Prostate gland (tissue), 2 donors: ENCODE results near the gene BDH1. TPM values are rescaled to one million over a fixed set of nuclear protein-coding genes. Genes with fewer than 3 reads are reported as not detected.
A peak's percentile ranks its signal among the peaks of the same experiment; 100 is the strongest.
"Not testable (repeated sequence)": the region's sequence is repeated elsewhere in the genome, so short reads cannot be mapped to it uniquely, and the experiment has no call there.

ENCODE experiments used
- DNase-seq: peaks from one replicate; pipeline ENCODE4 v3.0.0-alpha.2; 2019; ENCODE audit warnings: low spot score
- H3K27ac ChIP-seq, 2 donors: fragments of 200-600 bp; sonication (generic); 2 replicates each; pipeline ENCODE4 v1.5.1; 2017 to 2019
- H3K27me3 ChIP-seq: fragments of 200-600 bp; sonication (generic); replicated peaks from 2 replicates; pipeline ENCODE4 v1.5.1; 2019; ENCODE audit not compliant: insufficient read depth
- H3K36me3 ChIP-seq, 2 donors: fragments of 200-600 bp; sonication (generic); 1 replicate in 1 of 2; 2 replicates in 1 of 2; pipeline versions ENCODE4 v1.5.1 to v1.8.1; 2017 to 2019
- H3K4me1 ChIP-seq: fragments of 200-600 bp; sonication (generic); replicated peaks from 2 replicates; pipeline ENCODE4 v1.5.1; 2019
- H3K4me3 ChIP-seq, 2 donors: fragments of 200-600 bp; sonication (generic); 2 replicates each; pipeline ENCODE4 v1.5.1; 2017 to 2019
- H3K9me3 ChIP-seq: fragments of 200-600 bp; sonication (generic); 2 replicates; pipeline ENCODE4 v1.5.1; 2017
- POLR2A ChIP-seq: fragments of 450-650 bp; IDR thresholded peaks from one replicate; pipeline ENCODE4 v1.6.1; 2016; ENCODE audit warnings: antibody characterized with exemption, mild to moderate bottlenecking
- POLR2AphosphoS5 ChIP-seq: sonication (generic); formaldehyde crosslinking; IDR thresholded peaks from one replicate; pipeline ENCODE4 v1.6.1; 2017; ENCODE audit warnings: antibody characterized with exemption
- WGBS: methylation state at CpG from one replicate; pipeline ENCODE4 v1.1.5; 2018; 5-methylcytosine and 5-hydroxymethylcytosine counted together
- intact Hi-C: fragments of 100-400 bp; cut with DNase I; formaldehyde crosslinking; loops from one replicate; pipeline ENCODE4 v1.14.2; 2022
- total RNA-seq, 2 donors: library from RNA; depleted of rRNA; stranded (reverse); fragments of >200 nt; gene quantifications; one replicate each; pipeline ENCODE4 v1.1.0, GENCODE V29; 2016
- TF ChIP-seq, protein P1 (sequence below), 4 experiments: fragments of 200-600 bp in 2 of 4; fragments of 450-650 bp in 2 of 4; sonication (generic) in 2 of 4; IDR thresholded peaks; 1 replicate in 3 of 4; 2 replicates in 1 of 4; pipeline ENCODE4 v1.5.1; 2016 to 2019; ENCODE audit warnings: antibody characterized with exemption in 4 of 4, mild to moderate bottlenecking in 2 of 4, moderate library complexity in 2 of 4

Gene BDH1
- total RNA-seq, 2 donors from 2014 or later = 41.1 to 84.3 TPM

GRCh38 chr3:197482001-197482400, 73.8 kb downstream of the BDH1 start:
- Histone ChIP-seq H3K9me3 (no peaks in the 10 kb centered on the region), H3K36me3 (no peaks in the 10 kb centered on the region), H3K27me3 (no peaks in the 10 kb centered on the region), H3K27ac (no peak overlapping the region), H3K4me1 (no peaks in the 10 kb centered on the region), H3K4me3 (no peak overlapping the region)
- DNase-seq = no peak
- intact Hi-C loops = no loop called here
- TF ChIP-seq, protein P1, sequence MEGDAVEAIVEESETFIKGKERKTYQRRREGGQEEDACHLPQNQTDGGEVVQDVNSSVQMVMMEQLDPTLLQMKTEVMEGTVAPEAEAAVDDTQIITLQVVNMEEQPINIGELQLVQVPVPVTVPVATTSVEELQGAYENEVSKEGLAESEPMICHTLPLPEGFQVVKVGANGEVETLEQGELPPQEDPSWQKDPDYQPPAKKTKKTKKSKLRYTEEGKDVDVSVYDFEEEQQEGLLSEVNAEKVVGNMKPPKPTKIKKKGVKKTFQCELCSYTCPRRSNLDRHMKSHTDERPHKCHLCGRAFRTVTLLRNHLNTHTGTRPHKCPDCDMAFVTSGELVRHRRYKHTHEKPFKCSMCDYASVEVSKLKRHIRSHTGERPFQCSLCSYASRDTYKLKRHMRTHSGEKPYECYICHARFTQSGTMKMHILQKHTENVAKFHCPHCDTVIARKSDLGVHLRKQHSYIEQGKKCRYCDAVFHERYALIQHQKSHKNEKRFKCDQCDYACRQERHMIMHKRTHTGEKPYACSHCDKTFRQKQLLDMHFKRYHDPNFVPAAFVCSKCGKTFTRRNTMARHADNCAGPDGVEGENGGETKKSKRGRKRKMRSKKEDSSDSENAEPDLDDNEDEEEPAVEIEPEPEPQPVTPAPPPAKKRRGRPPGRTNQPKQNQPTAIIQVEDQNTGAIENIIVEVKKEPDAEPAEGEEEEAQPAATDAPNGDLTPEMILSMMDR (IDR thresholded peaks at IDR 0.05) = no peak
- TF ChIP-seq POLR2AphosphoS5 (no peak), POLR2A (no peak)
- WGBS = 78% methylated on average over 4 of the region's 4 CpGs

DNA sequence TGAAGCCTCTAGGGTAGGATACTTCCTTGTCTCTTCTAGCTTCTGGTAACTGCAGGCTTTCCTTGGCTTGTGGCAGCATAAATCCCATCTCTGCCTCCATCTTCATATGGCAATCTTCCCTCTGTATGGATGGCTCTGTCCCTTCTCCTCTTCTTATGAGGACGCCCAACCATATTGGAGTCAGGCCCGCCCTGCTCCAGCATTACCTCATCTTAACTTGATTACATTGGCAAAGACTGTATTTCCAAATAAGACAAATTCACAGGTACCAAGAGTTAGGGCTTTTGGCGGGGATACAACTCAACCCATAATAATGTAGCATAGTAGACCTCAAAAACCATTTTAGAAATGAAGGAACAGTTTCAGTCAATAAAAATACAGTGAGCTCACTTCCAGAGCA, 75.4 kb downstream of the BDH1 start:
- DNase-seq = no peak
- no peak overlapping the region for H3K27ac ChIP-seq
- TF ChIP-seq, protein P1 (IDR thresholded peaks at IDR 0.05) = no peak
- no peak for TF ChIP-seq POLR2A
- TF ChIP-seq POLR2AphosphoS5 = no peak
- H3K36me3 ChIP-seq = no peaks in the 10 kb centered on the region
- H3K4me1 ChIP-seq = no peaks in the 10 kb centered on the region
- no peaks in the 10 kb centered on the region for H3K9me3 ChIP-seq
- no peak overlapping the region for H3K4me3 ChIP-seq
- WGBS = 96% methylated on average over 3 of the region's 3 CpGs
- intact Hi-C loops = no loop called here
- no peaks in the 10 kb centered on the region for H3K27me3 ChIP-seq

GRCh38 chr3:197478746-197479668, 76.8 kb downstream of the BDH1 start:
- DNase-seq = no peak
- Histone ChIP-seq H3K36me3 (no peaks in the 10 kb centered on the region), H3K27ac (no peak overlapping the region), H3K9me3 (no peaks in the 10 kb centered on the region), H3K27me3 (no peaks in the 10 kb centered on the region), H3K4me3 (no peak overlapping the region), H3K4me1 (no peaks in the 10 kb centered on the region)
- TF ChIP-seq POLR2AphosphoS5 (no peak), POLR2A (no peak)
- TF ChIP-seq, protein P1 (IDR thresholded peaks at IDR 0.05) = no peak
- WGBS = 74% methylated on average over 11 of the region's 11 CpGs
- intact Hi-C loops = no loop called here

- WGBS = 55% methylated on average over 7 of the region's 7 CpGs
- H3K27ac ChIP-seq, intact Hi-C loops, H3K36me3 ChIP-seq, H3K27me3 ChIP-seq, H3K9me3 ChIP-seq, H3K4me1 ChIP-seq, H3K4me3 ChIP-seq: not testable (repeated sequence)
- TF ChIP-seq, protein P1 (IDR thresholded peaks at IDR 0.05) = peak in 1 of 4 experiments; percentile 5
- TF ChIP-seq POLR2AphosphoS5 = peak; percentile 9
- DNase-seq = peak; percentile 36
These were observed 78.0 kb downstream of the BDH1 start for GRCh38 chr3:197477816-197478215.
